B cell (primary cell): Measurements from ENCODE around the gene DLG2. TPM values are rescaled to one million over a fixed set of nuclear protein-coding genes. Genes with fewer than 3 reads are reported as not detected.
"Not testable (repeated sequence)": the region's sequence is repeated elsewhere in the genome, so short reads cannot be mapped to it uniquely, and the experiment has no call there.

Experiments used
- ATAC-seq: fragments of 200-7000 bp; cut with Tn5 transposase; one replicate; pipeline ENCODE4 v1.10.0; 2021; ENCODE audit warnings: low read depth, mild to moderate bottlenecking, moderate number of reproducible peaks, moderate library complexity
- CTCF ChIA-PET: fragments of 350-600 bp; sonication (Branson Sonifier 250); formaldehyde crosslinking; loops from one replicate; lab custom pipeline; 2021; ENCODE audit warnings: antibody characterized with exemption, inconsistent platforms; lab: Charles Lee
- POLR2A ChIA-PET: fragments of 350-600 bp; sonication (Branson Sonifier 250); formaldehyde crosslinking; loops from one replicate; lab custom pipeline; 2021; ENCODE audit warnings: antibody characterized with exemption; lab: Charles Lee
- DNase-seq: peaks from one replicate; pipeline ENCODE4 v3.0.0; 2013
- H2AFZ ChIP-seq: 2 replicates; pipeline ENCODE4 v1.6.1; 2012; ENCODE audit warnings: mild to moderate bottlenecking, low read depth, low read length; ENCODE audit not compliant: insufficient read depth, poor library complexity, severe bottlenecking
- H3K27ac ChIP-seq, 2 donors: 1 replicate in 1 of 2; 2 replicates in 1 of 2; pipeline ENCODE4 v1.5.1; 2012 to 2013; ENCODE audit warnings: low read length in 2 of 2, mild to moderate bottlenecking in 2 of 2, moderate library complexity in 1 of 2
- H3K27me3 ChIP-seq, 4 experiments: fragments of 200-600 bp in 1 of 4; sonication (generic) in 1 of 4; replicated peaks in 1 of 4; 1 replicate in 2 of 4; 2 replicates in 2 of 4; pipeline versions ENCODE4 v1.6.1 to v1.7.0; 2013 to 2016; ENCODE audit warnings: low read length in 3 of 4, mild to moderate bottlenecking in 2 of 4, mixed read lengths in 1 of 4, moderate library complexity in 1 of 4; ENCODE audit not compliant: insufficient read depth in 4 of 4, control insufficient read depth in 3 of 4; ENCODE audit errors: control extremely low read depth in 1 of 4
- H3K36me3 ChIP-seq, 2 experiments: replicated peaks in 1 of 2; 1 replicate in 1 of 2; 2 replicates in 1 of 2; pipeline versions ENCODE4 v1.6.1 to v1.7.1; 2013; ENCODE audit warnings: low read length in 1 of 2; ENCODE audit not compliant: insufficient read depth in 2 of 2, control insufficient read depth in 1 of 2; ENCODE audit errors: control extremely low read depth in 1 of 2, extremely low read depth in 1 of 2
- H3K4me1 ChIP-seq, 2 donors: fragments of 200-600 bp in 1 of 2; sonication (generic) in 1 of 2; 1 replicate in 1 of 2; 2 replicates in 1 of 2; pipeline versions ENCODE4 v1.5.1 to v1.6.1; 2013 to 2017; ENCODE audit warnings: low read length in 2 of 2; ENCODE audit not compliant: control insufficient read depth in 2 of 2, insufficient read depth in 2 of 2
- H3K4me2 ChIP-seq: replicated peaks from 2 replicates; pipeline ENCODE3; 2012; ENCODE audit warnings: mild to moderate bottlenecking, low read depth, low read length; ENCODE audit not compliant: poor library complexity, severe bottlenecking
- H3K4me3 ChIP-seq, 5 experiments: fragments of 200-600 bp in 1 of 5; sonication (generic) in 1 of 5; 1 replicate in 3 of 5; 2 replicates in 2 of 5; pipeline versions ENCODE4 v1.5.1 to v1.7.0; 2011 to 2016; ENCODE audit warnings: low read length in 4 of 5, mild to moderate bottlenecking in 4 of 5, low read depth in 2 of 5, control low read depth in 1 of 5, moderate library complexity in 1 of 5; ENCODE audit not compliant: insufficient read depth in 1 of 5; ENCODE audit errors: control extremely low read depth in 1 of 5, extremely low read depth in 1 of 5
- H3K79me2 ChIP-seq: fragments of 200-600 bp; sonication (generic); one replicate; pipeline ENCODE4 v1.6.0; 2016; ENCODE audit warnings: low read length; ENCODE audit not compliant: control insufficient read depth, insufficient read depth
- H3K9ac ChIP-seq: fragments of 200-600 bp; sonication (generic); 2 replicates; pipeline ENCODE4 v1.6.1; 2017; ENCODE audit warnings: mild to moderate bottlenecking, low read length, moderate library complexity
- H3K9me3 ChIP-seq, 3 donors: one replicate each; pipeline versions ENCODE4 v1.6.1 to v1.7.1; 2013; ENCODE audit warnings: low read length in 2 of 3; ENCODE audit not compliant: control insufficient read depth in 2 of 3, insufficient read depth in 1 of 3; ENCODE audit errors: control extremely low read depth in 1 of 3
- H4K20me1 ChIP-seq: 2 replicates; pipeline ENCODE4 v1.6.0; 2012; ENCODE audit warnings: mild to moderate bottlenecking, low read length; ENCODE audit not compliant: insufficient read depth, control insufficient read depth, poor library complexity, severe bottlenecking
- H3K27ac Mint-ChIP-seq: one replicate; pipeline ENCODE4 v1.8.0; 2021; ENCODE audit warnings: mixed read lengths
- H3K27me3 Mint-ChIP-seq: one replicate; pipeline ENCODE4 v1.8.0; 2021; ENCODE audit warnings: mixed read lengths
- H3K4me1 Mint-ChIP-seq: one replicate; pipeline ENCODE4 v1.8.0; 2021; ENCODE audit warnings: mixed read lengths
- H3K4me3 Mint-ChIP-seq: one replicate; pipeline ENCODE4 v1.8.0; 2021; ENCODE audit warnings: mixed read lengths
- H3K9me3 Mint-ChIP-seq: one replicate; pipeline ENCODE4 v1.8.0; 2022; ENCODE audit warnings: mixed read lengths; ENCODE audit not compliant: insufficient read depth
- CTCF ChIP-seq: fragments of 200-600 bp; IDR thresholded peaks from one replicate; pipeline ENCODE4 v1.8.0; 2022; ENCODE audit warnings: antibody characterized with exemption, mild to moderate bottlenecking
- EZH2 ChIP-seq: IDR thresholded peaks from 2 replicates; pipeline ENCODE4 v1.6.1; 2012; ENCODE audit warnings: borderline replicate concordance, low read depth, mild to moderate bottlenecking, moderate library complexity, low read length; ENCODE audit not compliant: insufficient read depth, poor library complexity, severe bottlenecking
- WGBS: methylation state at CpG from one replicate; pipeline ENCODE4 v1.1.5; 2013; ENCODE audit warnings: missing lambda C conversion rate; ENCODE audit not compliant: insufficient coverage; 5-methylcytosine and 5-hydroxymethylcytosine counted together
- intact Hi-C: fragments of 100-400 bp; cut with micrococcal nuclease; formaldehyde crosslinking; loops from one replicate; pipeline ENCODE4 v1.10.0; 2022
- polyA plus RNA-seq: library from polyadenylated mRNA; depleted of rRNA; stranded (reverse); fragments of >200 nt; gene quantifications from 2 replicates; pipeline ENCODE4 v1.2.3, GENCODE V29; 2012
- total RNA-seq, 2 donors: library from RNA; stranded (reverse); fragments of 120-200 nt in 1 of 2; gene quantifications; 1 replicate in 1 of 2; 2 replicates in 1 of 2; pipeline versions ENCODE4 v1.2.3 to v1.2.4, GENCODE V29; 2013 to 2022

DLG2 gene
- total and polyA plus RNA-seq, 2 donors (not counting 1 experiment from before 2014, with no cell fraction given), result 0.54 to 5.4 TPM

DNA sequence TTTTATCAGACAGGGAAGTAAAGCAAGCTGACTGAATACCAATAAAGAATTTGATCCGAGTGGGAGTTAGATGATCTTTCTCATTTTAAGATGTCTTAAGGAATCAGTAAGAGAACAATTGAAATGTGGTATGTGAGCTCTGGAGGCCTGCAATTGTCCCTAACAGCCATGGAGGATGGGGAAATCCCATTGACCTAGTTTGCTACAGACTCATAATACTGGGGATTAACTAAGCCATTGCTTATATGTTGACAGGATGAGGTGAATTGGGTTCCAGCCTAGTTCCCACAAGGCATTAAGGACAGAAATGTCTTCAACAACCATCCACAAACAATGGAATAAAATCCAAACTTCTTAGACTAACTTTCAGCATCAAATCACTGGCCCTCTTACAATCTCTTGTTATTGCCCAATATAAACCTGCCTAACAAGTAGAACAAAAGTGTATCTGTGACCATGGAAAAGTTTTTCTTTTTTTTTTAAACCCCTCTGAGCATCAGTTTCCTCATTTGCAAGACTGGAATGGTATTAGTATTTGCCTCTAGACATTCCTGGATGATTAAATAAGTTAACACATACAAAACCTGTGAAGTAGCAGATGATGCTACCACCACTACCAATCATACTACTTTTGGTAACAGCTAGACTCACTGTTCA, 773.2 kb downstream of the DLG2 start:
- Histone ChIP-seq H3K4me1 (no peaks in the 10 kb centered on the region), H3K4me3 (no peak overlapping the region), H3K79me2 (no peaks in the 10 kb centered on the region), H3K4me2 (no peak overlapping the region), H3K9ac (no peak overlapping the region), H3K27ac (no peak overlapping the region), H3K9me3 (no peaks in the 10 kb centered on the region), H4K20me1 (no peaks in the 10 kb centered on the region), H2AFZ (no peak overlapping the region), H3K36me3 (no peaks in the 10 kb centered on the region), H3K27me3 (no peaks in the 10 kb centered on the region)
- no peak overlapping the region for H3K27ac Mint-ChIP-seq
- ATAC-seq, result no peak
- peaks cover 7% of the 10 kb centered on the region for H3K4me1 Mint-ChIP-seq
- H3K9me3 Mint-ChIP-seq, result no peaks in the 10 kb centered on the region
- no peaks in the 10 kb centered on the region for H3K27me3 Mint-ChIP-seq
- CTCF ChIA-PET, result no interaction called here
- intact Hi-C loops, result no loop called here
- no peak for DNase-seq
- WGBS, result no CpG with 5 or more reads among the region's 1 CpG
- POLR2A ChIA-PET, result no interaction called here
- TF ChIP-seq EZH2 (no peak), CTCF (no peak)
- no peak overlapping the region for H3K4me3 Mint-ChIP-seq

DNA sequence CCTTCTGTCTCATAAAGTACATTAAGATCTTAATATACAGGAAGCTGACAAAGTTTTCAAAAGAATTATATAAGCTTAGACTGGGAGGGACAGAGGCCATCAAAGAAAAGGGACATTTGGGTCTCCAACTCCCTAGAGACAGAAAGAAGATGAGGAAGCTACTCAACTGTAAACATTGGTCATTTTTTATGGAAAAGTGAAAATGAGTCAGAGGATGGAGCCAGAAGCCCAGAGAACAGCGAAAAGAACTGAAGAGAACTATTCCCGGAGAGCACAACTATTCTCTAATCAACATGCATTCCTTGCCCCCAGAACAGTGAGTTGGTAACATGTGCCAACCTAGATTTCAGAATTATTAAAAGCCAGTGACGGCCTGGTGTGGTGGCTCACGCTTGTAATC, 779.3 kb downstream of the DLG2 start:
- ChIA-PET CTCF (no interaction called here), POLR2A (no interaction called here)
- no peak overlapping the region for H3K27ac Mint-ChIP-seq
- TF ChIP-seq EZH2 (no peak), CTCF (no peak)
- H3K27ac ChIP-seq, result no peak overlapping the region
- no peaks in the 10 kb centered on the region for H3K36me3 ChIP-seq
- no peak overlapping the region for H3K4me3 ChIP-seq
- no peaks in the 10 kb centered on the region for H3K9me3 ChIP-seq
- no peak overlapping the region for H2AFZ ChIP-seq
- intact Hi-C loops, result no loop called here
- H3K27me3 Mint-ChIP-seq, result no peaks in the 10 kb centered on the region
- ATAC-seq (no peak), DNase-seq (no peak)
- H3K4me3 Mint-ChIP-seq, result no peak overlapping the region
- no peaks in the 10 kb centered on the region for H3K9me3 Mint-ChIP-seq
- H3K9ac ChIP-seq, result no peak overlapping the region
- no peaks in the 10 kb centered on the region for H3K79me2 ChIP-seq
- no peaks in the 10 kb centered on the region for H3K4me1 Mint-ChIP-seq
- H3K4me2 ChIP-seq, result no peak overlapping the region
- no peaks in the 10 kb centered on the region for H3K4me1 ChIP-seq
- 100% methylated on average over 2 of the region's 4 CpGs for WGBS
- H3K27me3 ChIP-seq, result no peaks in the 10 kb centered on the region
- H4K20me1 ChIP-seq, result no peaks in the 10 kb centered on the region

- H3K27ac ChIP-seq, H3K4me1 Mint-ChIP-seq, H3K4me3 ChIP-seq, H2AFZ ChIP-seq, H3K27me3 Mint-ChIP-seq, H3K27me3 ChIP-seq, intact Hi-C loops, CTCF ChIA-PET, DNase-seq, H4K20me1 ChIP-seq, H3K4me2 ChIP-seq, ATAC-seq, H3K36me3 ChIP-seq, POLR2A ChIA-PET, H3K9me3 ChIP-seq, H3K79me2 ChIP-seq, H3K4me1 ChIP-seq, H3K9ac ChIP-seq, H3K4me3 Mint-ChIP-seq, H3K27ac Mint-ChIP-seq, H3K9me3 Mint-ChIP-seq: not testable (repeated sequence)
- no CpG with 5 or more reads among the region's 1 CpG for WGBS
Measured at GRCh38 chr11:84840201-84840600, 786.9 kb downstream of the DLG2 start.
